HEK293 (cell line): ENCODE results near the gene SAMD11.

ENCODE experiments used
- BCL11B ChIP-seq: fragments of 450-650 bp; formaldehyde crosslinking; IDR thresholded peaks from 2 replicates; pipeline ENCODE4 v1.5.1; 2016; ENCODE audit warnings: low read depth, missing biosample characterization, missing genetic modification characterization
- BCL6B ChIP-seq: fragments of 450-650 bp; formaldehyde crosslinking; IDR thresholded peaks from 2 replicates; pipeline ENCODE4 v1.5.1; 2017; ENCODE audit warnings: missing biosample characterization, missing genetic modification characterization
- HOXA7 ChIP-seq: sonication (generic); formaldehyde crosslinking; IDR thresholded peaks from 2 replicates; pipeline ENCODE4 v1.8.1; 2022; ENCODE audit warnings: missing genetic modification reagents, borderline replicate concordance
- RBAK ChIP-seq: fragments of 450-650 bp; formaldehyde crosslinking; IDR thresholded peaks from 2 replicates; pipeline ENCODE4 v1.5.1; 2016; ENCODE audit warnings: missing biosample characterization, missing genetic modification characterization
- SCRT1 ChIP-seq: fragments of 450-650 bp; formaldehyde crosslinking; IDR thresholded peaks from 2 replicates; pipeline ENCODE4 v1.5.1; 2016; ENCODE audit warnings: missing biosample characterization, missing genetic modification characterization, borderline replicate concordance
- SP7 ChIP-seq: fragments of 450-650 bp; formaldehyde crosslinking; IDR thresholded peaks from 2 replicates; pipeline ENCODE4 v1.5.1; 2016; ENCODE audit warnings: missing biosample characterization, missing genetic modification characterization
- WT1 ChIP-seq: fragments of 450-650 bp; formaldehyde crosslinking; IDR thresholded peaks from 2 replicates; pipeline ENCODE4 v1.5.1; 2016; ENCODE audit warnings: missing biosample characterization, missing genetic modification characterization
- YY2 ChIP-seq: fragments of 450-650 bp; formaldehyde crosslinking; IDR thresholded peaks from 2 replicates; pipeline ENCODE4 v1.5.1; 2016; ENCODE audit warnings: missing biosample characterization, missing genetic modification characterization
- ZBTB1 ChIP-seq: fragments of 450-650 bp; formaldehyde crosslinking; IDR thresholded peaks from 2 replicates; pipeline ENCODE4 v1.5.1; 2016; ENCODE audit warnings: missing biosample characterization, missing genetic modification characterization
- ZBTB44 ChIP-seq: fragments of 450-650 bp; IDR thresholded peaks from 2 replicates; pipeline ENCODE4 v1.5.1; 2018; ENCODE audit warnings: missing biosample characterization, mild to moderate bottlenecking, missing genetic modification characterization
- ZEB2 ChIP-seq: fragments of 450-650 bp; formaldehyde crosslinking; IDR thresholded peaks from 2 replicates; pipeline ENCODE4 v1.5.1; 2016; ENCODE audit warnings: missing biosample characterization, missing genetic modification characterization
- ZIC2 ChIP-seq: fragments of 450-650 bp; formaldehyde crosslinking; IDR thresholded peaks from 2 replicates; pipeline ENCODE4 v1.5.1; 2016; ENCODE audit warnings: missing biosample characterization, missing genetic modification characterization
- ZNF157 ChIP-seq: fragments of 450-650 bp; formaldehyde crosslinking; IDR thresholded peaks from 2 replicates; pipeline ENCODE4 v1.5.1; 2016; ENCODE audit warnings: missing biosample characterization, missing genetic modification characterization
- ZNF184 ChIP-seq: fragments of 450-650 bp; IDR thresholded peaks from 2 replicates; pipeline ENCODE4 v1.5.1; 2018; ENCODE audit warnings: missing biosample characterization, mild to moderate bottlenecking, missing genetic modification characterization
- ZNF24 ChIP-seq: fragments of 450-650 bp; formaldehyde crosslinking; IDR thresholded peaks from 2 replicates; pipeline ENCODE4 v1.5.1; 2016; ENCODE audit warnings: missing biosample characterization, missing genetic modification characterization
- ZNF266 ChIP-seq: fragments of 450-650 bp; formaldehyde crosslinking; IDR thresholded peaks from 2 replicates; pipeline ENCODE4 v1.5.1; 2016; ENCODE audit warnings: missing biosample characterization, missing genetic modification characterization, low read depth
- ZNF280C ChIP-seq: fragments of 450-650 bp; formaldehyde crosslinking; IDR thresholded peaks from 2 replicates; pipeline ENCODE4 v1.5.1; 2016; ENCODE audit warnings: missing biosample characterization, missing genetic modification characterization
- ZNF324 ChIP-seq: fragments of 450-650 bp; formaldehyde crosslinking; IDR thresholded peaks from 2 replicates; pipeline ENCODE4 v1.5.1; 2016; ENCODE audit warnings: missing biosample characterization, missing genetic modification characterization
- ZNF391 ChIP-seq: fragments of 450-650 bp; formaldehyde crosslinking; IDR thresholded peaks from 2 replicates; pipeline ENCODE4 v1.5.1; 2016; ENCODE audit warnings: low read depth, missing biosample characterization, missing genetic modification characterization, borderline replicate concordance
- ZNF596 ChIP-seq: fragments of 450-650 bp; IDR thresholded peaks from 2 replicates; pipeline ENCODE4 v1.5.0; 2018; ENCODE audit warnings: missing biosample characterization, mild to moderate bottlenecking, missing genetic modification characterization, moderate library complexity
- ZNF623 ChIP-seq: fragments of 450-650 bp; formaldehyde crosslinking; IDR thresholded peaks from 2 replicates; pipeline ENCODE4 v1.5.1; 2016; ENCODE audit warnings: missing biosample characterization, missing genetic modification characterization
- ZNF626 ChIP-seq: fragments of 450-650 bp; sonication (Bioruptor Pico); formaldehyde crosslinking; IDR thresholded peaks from 2 replicates; pipeline ENCODE4 v1.5.1; 2018; ENCODE audit warnings: missing biosample characterization, missing genetic modification characterization, inconsistent platforms
- ZNF639 ChIP-seq: fragments of 450-650 bp; formaldehyde crosslinking; IDR thresholded peaks from 2 replicates; pipeline ENCODE4 v1.5.1; 2016; ENCODE audit warnings: missing biosample characterization, missing genetic modification characterization
- ZNF660 ChIP-seq: fragments of 450-650 bp; IDR thresholded peaks from 2 replicates; pipeline ENCODE4 v1.5.1; 2018; ENCODE audit warnings: missing biosample characterization, mild to moderate bottlenecking, missing genetic modification characterization
- ZNF701 ChIP-seq: fragments of 450-650 bp; formaldehyde crosslinking; IDR thresholded peaks from 2 replicates; pipeline ENCODE4 v1.5.1; 2016; ENCODE audit warnings: missing biosample characterization, missing genetic modification characterization
- ZSCAN5A ChIP-seq: fragments of 450-650 bp; formaldehyde crosslinking; IDR thresholded peaks from 2 replicates; pipeline ENCODE4 v1.5.1; 2016; ENCODE audit warnings: missing biosample characterization, missing genetic modification characterization

Gene SAMD11

DNA sequence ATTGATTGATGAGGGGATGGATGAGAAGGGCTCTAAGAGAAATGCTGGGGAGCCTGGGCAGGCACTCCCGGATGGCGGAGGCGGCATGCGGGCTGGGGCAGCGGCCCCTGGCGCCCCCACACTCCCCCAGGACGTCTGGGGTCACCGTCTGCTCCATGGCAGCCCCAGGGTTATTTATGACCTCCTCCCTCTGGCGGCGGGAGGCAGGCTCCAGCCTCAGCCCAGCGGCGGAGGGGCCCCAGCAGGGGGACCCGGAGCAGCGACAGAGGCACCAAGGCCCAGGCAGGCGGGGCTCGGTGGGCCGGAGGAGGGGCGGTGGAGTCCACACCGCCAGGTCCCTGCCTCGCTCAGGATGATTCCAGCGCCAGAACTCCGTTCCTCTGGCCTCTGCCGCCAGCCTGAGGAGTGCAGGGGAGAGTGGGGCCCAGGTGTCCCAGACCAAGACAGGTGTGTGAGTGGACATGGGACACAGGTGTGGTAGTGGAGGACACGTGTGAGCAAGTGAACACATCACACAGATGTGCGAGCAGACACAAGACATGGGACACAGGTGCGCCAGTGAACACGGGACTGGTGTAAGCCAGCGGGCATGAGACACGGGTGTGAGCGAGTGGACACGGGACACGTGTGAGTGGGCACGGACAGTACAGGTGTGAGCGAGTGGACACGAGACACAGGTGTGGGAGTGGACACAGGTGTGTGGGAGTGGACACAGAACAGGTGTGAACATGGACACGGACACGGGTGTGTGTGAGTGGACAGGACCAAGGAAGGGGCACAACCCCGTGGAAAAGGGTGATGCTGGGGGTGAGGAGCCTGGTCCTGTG is 2.5 kb upstream of the SAMD11 start (continued):
- TF ChIP-seq ZNF391 (tag by site-specific recombination), result no peak; the same call in none of the 2 replicates
- TF ChIP-seq SP7, result peak; percentile 88
- no peak for TF ChIP-seq ZNF626 (tag by site-specific recombination)
- TF ChIP-seq SCRT1 (tag by site-specific recombination), result peak; percentile 93; the same call in 1 of the 2 replicates
- peak; percentile 88 for TF ChIP-seq WT1 (tag by site-specific recombination)
- no peak for TF ChIP-seq ZSCAN5A
- peak; percentile 63; the same call in 1 of the 2 replicates for TF ChIP-seq ZNF639 (tag by site-specific recombination)
- no peak for TF ChIP-seq ZBTB1
- TF ChIP-seq ZNF596, result peak; percentile 64
- TF ChIP-seq ZNF280C (tag by site-specific recombination), result no peak
- peak; percentile 62; the same call in 1 of the 2 replicates for TF ChIP-seq ZBTB44
- peak; percentile 73; the same call in 1 of the 2 replicates for TF ChIP-seq ZNF324 (tag by site-specific recombination)
- no peak for TF ChIP-seq ZNF157 (tag by site-specific recombination)
- TF ChIP-seq BCL11B (tag by site-specific recombination), result peak; percentile 64
- peak; percentile 12; the same call in 1 of the 2 replicates for TF ChIP-seq ZNF623 (tag by site-specific recombination)
- TF ChIP-seq ZNF266, result no peak
- TF ChIP-seq ZNF24 (tag by site-specific recombination), result peak; percentile 79; the same call in 1 of the 2 replicates
- TF ChIP-seq ZIC2 (tag by site-specific recombination), result peak; percentile 87
- peak; percentile 95 for TF ChIP-seq ZNF660 (tag by site-specific recombination)
- no peak for TF ChIP-seq BCL6B (tag by site-specific recombination)
- TF ChIP-seq RBAK (tag by site-specific recombination), result no peak
- no peak for TF ChIP-seq ZNF701 (tag by site-specific recombination)
- no peak for TF ChIP-seq YY2 (tag by site-specific recombination)
- no peak for TF ChIP-seq HOXA7 (CRISPR knock-in tag)
- TF ChIP-seq ZEB2, result peak; percentile 97
- no peak; the same call in 1 of the 2 replicates for TF ChIP-seq ZNF184 (tag by site-specific recombination)
